CD4-positive, alpha-beta memory T cell (primary cell): ENCODE results near the gene ADSL. TPM values are rescaled to one million over a fixed set of nuclear protein-coding genes. Genes with fewer than 3 reads are reported as not detected.

ENCODE experiments used
- CTCF ChIA-PET: fragments of 350-600 bp; sonication (Branson Sonifier 250); formaldehyde crosslinking; loops from one replicate; lab custom pipeline; 2021; ENCODE audit warnings: inconsistent platforms; ENCODE audit not compliant: partially characterized antibody; lab: Charles Lee
- POLR2A ChIA-PET: fragments of 350-600 bp; sonication (Branson Sonifier 250); formaldehyde crosslinking; loops from one replicate; lab custom pipeline; 2021; ENCODE audit not compliant: partially characterized antibody; lab: Charles Lee
- DNase-seq, 5 donors: peaks; one replicate each; pipeline versions ENCODE4 v3.0.0 to v3.0.0-alpha.2; 2020 to 2022; ENCODE audit warnings: mixed read lengths in 1 of 5
- H3K27ac ChIP-seq: one replicate; pipeline ENCODE4 v1.7.0; 2013; ENCODE audit warnings: low read depth, low read length
- H3K27me3 ChIP-seq: 2 replicates; pipeline ENCODE4 v1.7.0; 2013; ENCODE audit warnings: mild to moderate bottlenecking, low read length, moderate library complexity; ENCODE audit not compliant: insufficient read depth
- H3K36me3 ChIP-seq: 2 replicates; pipeline ENCODE4 v1.7.0; 2013; ENCODE audit warnings: mild to moderate bottlenecking, low read length, moderate library complexity; ENCODE audit not compliant: insufficient read depth
- H3K4me1 ChIP-seq: 2 replicates; pipeline ENCODE4 v1.7.0; 2013; ENCODE audit warnings: mild to moderate bottlenecking, low read length, moderate library complexity; ENCODE audit not compliant: insufficient read depth
- H3K4me3 ChIP-seq, 2 donors: one replicate each; pipeline ENCODE4 v1.7.0; 2013; ENCODE audit warnings: low read length in 2 of 2, mild to moderate bottlenecking in 1 of 2
- H3K9me3 ChIP-seq, 2 donors: one replicate each; pipeline ENCODE4 v1.7.0; 2013; ENCODE audit warnings: low read length in 2 of 2, control low read depth in 1 of 2; ENCODE audit not compliant: control insufficient read depth in 1 of 2
- H3K27ac Mint-ChIP-seq, 7 donors: one replicate each; pipeline ENCODE4 v1.8.0; 2020 to 2021; ENCODE audit warnings: mixed read lengths in 7 of 7, mild to moderate bottlenecking in 6 of 7, inconsistent platforms in 3 of 7, moderate library complexity in 3 of 7
- H3K27me3 Mint-ChIP-seq, 2 donors: one replicate each; pipeline ENCODE4 v1.8.0; 2020 to 2021; ENCODE audit warnings: mixed read lengths in 2 of 2
- H3K36me3 Mint-ChIP-seq, 2 donors: one replicate each; pipeline ENCODE4 v1.8.0; 2020 to 2021; ENCODE audit warnings: mixed read lengths in 2 of 2, inconsistent platforms in 1 of 2, mild to moderate bottlenecking in 1 of 2
- H3K4me1 Mint-ChIP-seq, 4 donors: one replicate each; pipeline ENCODE4 v1.8.0; 2020 to 2021; ENCODE audit warnings: mixed read lengths in 4 of 4, mild to moderate bottlenecking in 1 of 4
- H3K4me3 Mint-ChIP-seq, 8 donors: one replicate each; pipeline ENCODE4 v1.8.0; 2020 to 2021; ENCODE audit warnings: mixed read lengths in 8 of 8, mild to moderate bottlenecking in 7 of 8, moderate library complexity in 6 of 8, inconsistent platforms in 3 of 8
- H3K9me3 Mint-ChIP-seq, 8 donors: one replicate each; pipeline ENCODE4 v1.8.0; 2020 to 2021; ENCODE audit warnings: mixed read lengths in 8 of 8, mild to moderate bottlenecking in 5 of 8, inconsistent platforms in 3 of 8, moderate library complexity in 1 of 8
- intact Hi-C: fragments of 100-400 bp; cut with micrococcal nuclease; formaldehyde crosslinking; loops from one replicate; pipeline ENCODE4 v1.15.1; 2023
- polyA plus RNA-seq, 2 donors: library from polyadenylated mRNA; unstranded; fragments of 300-500 nt; fragmentation: Illumina TruSeq; gene quantifications; one replicate each; pipeline ENCODE4 v1.2.3, GENCODE V29; 2021
- total RNA-seq, 2 experiments: library from RNA; stranded (reverse); gene quantifications; one replicate each; pipeline ENCODE4 v1.2.3, GENCODE V29; 2021

ADSL gene
- total and polyA plus RNA-seq, 4 experiments from 2014 or later: 63.3 to 199 (median 109) TPM

DNA sequence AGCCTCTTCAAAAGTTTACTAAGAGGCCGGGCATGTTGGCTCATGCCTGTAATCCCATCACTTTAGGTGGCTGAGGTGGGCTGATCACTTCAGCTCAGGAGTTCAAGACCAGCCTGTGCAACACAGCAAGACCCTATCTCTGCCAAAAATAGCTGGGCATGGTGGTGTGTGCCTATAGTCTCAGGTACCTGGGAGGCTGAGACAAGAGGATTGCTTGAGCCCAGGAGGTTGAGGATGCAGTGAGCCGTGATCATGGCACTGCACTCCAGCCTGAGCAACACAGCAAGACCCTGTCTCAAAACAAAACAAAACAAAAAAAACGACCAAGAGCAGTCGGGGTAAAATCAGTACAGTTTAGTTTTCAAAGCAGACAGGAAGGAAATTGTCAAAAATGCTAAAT, 4.7 kb upstream of the ADSL start:
- Mint-ChIP-seq H3K4me1 (peaks cover 44 to 80% (median 61%) of the 10 kb centered on the region in 4 donors), H3K9me3 (peaks cover 0 to 2% (median 0%) of the 10 kb centered on the region in 8 donors), H3K4me3 (peak overlapping the region; percentile 46 to 84 (median 60)), H3K36me3 (peaks cover 5 to 8% of the 10 kb centered on the region in 2 donors), H3K27me3 (no peaks in the 10 kb centered on the region), H3K27ac (peak overlapping the region; percentile 61 to 94 (median 88))
- DNase-seq: no peak
- Histone ChIP-seq H3K27me3 (no peaks in the 10 kb centered on the region), H3K27ac (no peak overlapping the region), H3K9me3 (no peaks in the 10 kb centered on the region), H3K4me1 (peaks cover 63% of the 10 kb centered on the region), H3K4me3 (no peak overlapping the region), H3K36me3 (no peaks in the 10 kb centered on the region)
- intact Hi-C loops: no loop called here
- CTCF ChIA-PET: interaction anchor here (0.6 to 2.0 kb wide), 2 partner anchors 16 to 133 kb away, joined by 3 to 7 read pairs; no protein-coding TSS in a partner anchor
- POLR2A ChIA-PET: interaction anchor here (1.2 to 4.1 kb wide), 4 partner anchors 14 to 297 kb away, joined by 3 to 19 read pairs (median 12); no protein-coding TSS in a partner anchor

DNA sequence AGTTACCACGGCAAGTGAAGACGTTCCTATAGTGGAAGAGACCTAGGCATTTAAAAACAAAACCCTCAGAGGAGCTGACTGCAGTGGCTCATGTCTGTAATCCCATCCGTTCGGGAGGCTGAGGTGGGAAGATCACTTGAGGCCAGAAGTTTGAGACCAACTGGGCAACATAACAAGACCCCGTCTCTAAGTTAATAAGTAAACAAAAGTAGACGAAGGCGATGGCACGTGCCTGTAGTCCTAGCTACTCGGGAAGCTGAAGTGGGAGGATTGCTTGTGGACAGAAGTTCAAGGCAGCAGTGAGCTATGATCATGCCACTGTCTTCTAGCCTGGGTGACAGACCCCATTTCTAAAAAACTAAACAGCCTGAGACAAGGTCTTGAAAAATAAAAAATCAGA, 3.8 kb upstream of the ADSL start:
- Histone ChIP-seq H3K36me3 (no peaks in the 10 kb centered on the region), H3K4me1 (peaks cover 62% of the 10 kb centered on the region), H3K4me3 (no peak overlapping the region), H3K27ac (no peak overlapping the region), H3K9me3 (no peaks in the 10 kb centered on the region), H3K27me3 (no peaks in the 10 kb centered on the region)
- peaks cover 8% of the 10 kb centered on the region in 2 donors for H3K36me3 Mint-ChIP-seq
- ChIA-PET CTCF (interaction anchor here (0.9 kb wide), 1 partner anchor 12 kb away, joined by 3 read pairs; no protein-coding TSS in a partner anchor), POLR2A (interaction anchor here (0.9 to 4.1 kb wide), 5 partner anchors 9 to 395 kb away, joined by 3 to 19 read pairs (median 6); no protein-coding TSS in a partner anchor)
- DNase-seq: no peak
- H3K9me3 Mint-ChIP-seq: peaks cover 0 to 2% (median 0%) of the 10 kb centered on the region in 8 donors
- peak overlapping the region in 7 of 8 donors; percentile 3 to 76 (median 64) for H3K4me3 Mint-ChIP-seq
- no peaks in the 10 kb centered on the region for H3K27me3 Mint-ChIP-seq
- peaks cover 44 to 80% (median 62%) of the 10 kb centered on the region in 4 donors for H3K4me1 Mint-ChIP-seq
- H3K27ac Mint-ChIP-seq: peak overlapping the region; percentile 61 to 94 (median 91)
- intact Hi-C loops: no loop called here

DNA sequence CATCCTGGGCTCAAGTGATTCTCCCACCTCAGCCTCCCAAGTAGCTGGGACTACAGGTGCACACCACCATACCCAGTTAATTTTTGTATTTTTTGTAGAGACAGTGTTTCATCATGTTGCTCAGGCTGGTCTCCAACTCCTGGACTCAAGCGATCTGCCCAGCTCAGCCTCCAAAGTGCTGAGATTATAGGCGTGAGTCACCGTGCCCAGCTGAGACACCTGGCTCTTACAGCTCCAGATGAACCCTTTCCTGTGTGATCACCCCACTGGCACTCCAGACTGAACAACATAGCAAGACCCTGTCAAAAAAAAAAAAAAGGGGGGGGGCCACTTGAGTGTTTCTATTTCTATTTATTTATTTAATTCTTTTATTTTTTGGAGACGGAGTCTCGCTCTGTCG, 1.0 kb upstream of the ADSL start:
- ChIA-PET POLR2A (interaction anchor here (0.6 to 5.1 kb wide), 22 partner anchors 11 to 1196 kb away, joined by 3 to 144 read pairs (median 6); partner anchors contain the start of genes SGSM3 and TNRC6B), CTCF (interaction anchor here (0.8 to 8.3 kb wide), 6 partner anchors 19 to 321 kb away, joined by 3 to 123 read pairs (median 3); partner anchors contain the start of gene TNRC6B)
- Histone ChIP-seq H3K27me3 (no peaks in the 10 kb centered on the region), H3K36me3 (peaks cover 13% of the 10 kb centered on the region), H3K4me1 (peaks cover 73% of the 10 kb centered on the region), H3K4me3 (peak overlapping the region in 1 of 2 donors; percentile 95), H3K9me3 (no peaks in the 10 kb centered on the region), H3K27ac (peak overlapping the region; percentile 32)
- Mint-ChIP-seq H3K27ac (peak overlapping the region; percentile 86 to 99 (median 97)), H3K4me1 (peaks cover 39 to 73% (median 56%) of the 10 kb centered on the region in 4 donors), H3K4me3 (peak overlapping the region; percentile 92 to 99 (median 98)), H3K36me3 (peaks cover 11 to 23% of the 10 kb centered on the region in 2 donors), H3K27me3 (no peaks in the 10 kb centered on the region), H3K9me3 (peaks cover 0 to 4% (median 0%) of the 10 kb centered on the region in 8 donors)
- intact Hi-C loops: loop anchor here (5.0 kb wide), 3 partner anchors 33 to 443 kb away; partner anchors contain the start of gene GRAP2
- DNase-seq: peak in 2 of 5 donors; percentile 15 to 76

DNA sequence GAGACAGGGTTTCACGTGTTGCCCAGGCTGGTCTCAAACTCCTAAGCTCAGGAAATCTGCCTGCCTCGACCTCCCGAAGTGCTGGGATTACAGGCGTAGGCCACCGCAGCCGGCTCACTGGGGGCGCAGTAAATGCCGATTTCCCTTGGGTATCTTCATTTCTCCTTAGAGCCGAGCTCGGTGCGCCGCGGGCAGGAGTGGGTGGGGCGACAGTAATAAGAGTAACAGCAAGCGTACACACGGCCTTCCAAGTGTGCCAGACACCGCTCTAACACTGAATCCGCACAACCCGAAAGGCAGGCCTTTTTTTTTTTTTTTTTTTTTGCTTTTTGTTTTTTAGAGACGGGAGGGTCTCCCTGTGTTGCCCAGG, 500 bp upstream of the ADSL start:
- Histone ChIP-seq H3K4me3 (peak overlapping the region; percentile 91 to 95), H3K27ac (peak overlapping the region; percentile 81), H3K4me1 (peaks cover 70% of the 10 kb centered on the region), H3K9me3 (no peaks in the 10 kb centered on the region), H3K36me3 (peaks cover 19% of the 10 kb centered on the region), H3K27me3 (no peaks in the 10 kb centered on the region)
- Mint-ChIP-seq H3K4me3 (peak overlapping the region; percentile 92 to 99 (median 98)), H3K27ac (peak overlapping the region; percentile 92 to 99 (median 98)), H3K9me3 (peaks cover 0 to 4% (median 0%) of the 10 kb centered on the region in 8 donors), H3K36me3 (peaks cover 11 to 26% of the 10 kb centered on the region in 2 donors), H3K27me3 (no peaks in the 10 kb centered on the region), H3K4me1 (peaks cover 37 to 71% (median 52%) of the 10 kb centered on the region in 4 donors)
- intact Hi-C loops: loop anchor here (1.0 to 5.0 kb wide), 7 partner anchors 10 to 443 kb away; partner anchors contain the start of genes GRAP2 and TNRC6B
- POLR2A ChIA-PET: interaction anchor here (0.6 to 5.1 kb wide), 29 partner anchors 11 to 1196 kb away, joined by 3 to 144 read pairs (median 5); partner anchors contain the start of genes ATF4, SGSM3 and TNRC6B
- CTCF ChIA-PET: interaction anchor here (0.8 to 8.3 kb wide), 10 partner anchors 20 to 811 kb away, joined by 3 to 123 read pairs (median 6); partner anchors contain the start of gene TNRC6B
- peak; percentile 53 to 75 (median 58) for DNase-seq

DNA sequence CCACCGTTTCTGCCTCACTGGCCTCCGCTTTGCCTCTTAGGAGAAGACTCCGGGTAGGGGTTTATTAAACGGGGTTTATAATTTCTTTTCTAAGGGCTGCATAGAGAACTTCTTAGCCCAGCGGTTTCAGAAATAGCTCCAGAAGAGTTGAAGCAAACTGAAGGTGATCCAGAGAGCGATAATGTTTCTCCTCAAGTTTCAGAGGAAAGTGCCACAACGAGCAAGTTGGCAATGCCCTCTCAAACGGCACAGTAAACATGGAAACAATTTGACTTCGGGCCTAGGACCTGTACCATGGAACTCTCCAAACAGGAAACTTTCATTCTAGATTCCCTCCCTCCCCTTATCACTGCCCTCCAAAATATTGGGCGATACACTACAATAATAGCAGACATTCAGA, 1.0 kb downstream of the ADSL start:
- Mint-ChIP-seq H3K27me3 (no peaks in the 10 kb centered on the region), H3K36me3 (peaks cover 15 to 29% of the 10 kb centered on the region in 2 donors), H3K9me3 (peaks cover 0 to 4% (median 0%) of the 10 kb centered on the region in 8 donors), H3K4me3 (peak overlapping the region; percentile 92 to 99 (median 98)), H3K4me1 (peaks cover 29 to 62% (median 42%) of the 10 kb centered on the region in 4 donors), H3K27ac (peak overlapping the region; percentile 92 to 99 (median 97))
- POLR2A ChIA-PET: interaction anchor here (0.5 to 5.1 kb wide), 39 partner anchors 13 to 827 kb away, joined by 3 to 144 read pairs (median 5); partner anchors contain the start of genes ATF4, MRTFA and TNRC6B
- H3K4me1 ChIP-seq: peaks cover 55% of the 10 kb centered on the region
- no peaks in the 10 kb centered on the region for H3K9me3 ChIP-seq
- CTCF ChIA-PET: interaction anchor here (0.6 to 8.3 kb wide), 59 partner anchors 9 to 1029 kb away, joined by 3 to 123 read pairs (median 6); partner anchors contain the start of gene TNRC6B
- intact Hi-C loops: loop anchor here (1.0 to 5.0 kb wide), 5 partner anchors 23 to 445 kb away; partner anchors contain the start of gene GRAP2
- H3K27ac ChIP-seq: peak overlapping the region; percentile 81
- H3K4me3 ChIP-seq: peak overlapping the region; percentile 91 to 95
- H3K27me3 ChIP-seq: no peaks in the 10 kb centered on the region
- peaks cover 30% of the 10 kb centered on the region for H3K36me3 ChIP-seq
- no peak for DNase-seq

DNA sequence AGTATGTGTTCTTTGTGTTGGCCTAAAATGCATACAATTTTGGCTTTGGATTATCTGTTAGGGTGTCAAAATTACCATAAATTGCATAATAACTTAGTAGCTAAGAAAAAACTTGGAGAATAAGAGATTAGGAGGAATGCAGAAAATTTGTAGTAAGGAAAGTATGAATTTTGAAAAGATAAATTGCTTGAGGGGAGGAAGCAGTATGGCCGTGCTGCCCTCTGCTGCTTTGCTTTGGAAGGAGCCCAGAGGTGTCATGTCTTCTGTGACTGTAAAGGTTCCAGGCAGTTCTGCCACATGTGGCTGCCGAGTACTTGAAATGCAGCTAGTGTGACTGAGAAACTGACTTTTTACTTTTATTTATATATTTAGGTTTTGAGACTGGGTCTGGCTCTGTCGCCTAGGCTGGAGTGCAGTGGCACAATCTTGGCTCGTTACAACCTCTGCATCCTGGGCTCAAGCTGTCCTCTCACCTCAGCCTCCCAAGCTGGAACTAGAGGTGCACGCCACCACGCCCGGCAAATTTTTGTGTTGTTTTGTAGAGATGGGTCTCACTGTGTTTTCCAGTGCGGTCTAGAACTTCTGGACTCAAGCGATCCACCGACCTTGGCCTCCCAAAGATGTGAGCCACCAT, 1.8 kb downstream of the ADSL start:
- Histone ChIP-seq H3K27me3 (no peaks in the 10 kb centered on the region), H3K27ac (peak overlapping the region; percentile 81), H3K9me3 (no peaks in the 10 kb centered on the region), H3K4me3 (peak overlapping the region in 1 of 2 donors; percentile 95), H3K4me1 (peaks cover 46% of the 10 kb centered on the region), H3K36me3 (peaks cover 38% of the 10 kb centered on the region)
- intact Hi-C loops: loop anchor here (1.0 to 5.0 kb wide), 8 partner anchors 36 to 814 kb away; partner anchors contain the start of gene GRAP2
- Mint-ChIP-seq H3K4me1 (peaks cover 24 to 59% (median 35%) of the 10 kb centered on the region in 4 donors), H3K36me3 (peaks cover 20 to 38% of the 10 kb centered on the region in 2 donors), H3K27ac (peak overlapping the region; percentile 92 to 99 (median 97)), H3K4me3 (peak overlapping the region; percentile 92 to 99 (median 98)), H3K27me3 (no peaks in the 10 kb centered on the region), H3K9me3 (peaks cover 0 to 4% (median 0%) of the 10 kb centered on the region in 8 donors)
- DNase-seq: peak; percentile 68 to 78 (median 69)
- ChIA-PET POLR2A (interaction anchor here (0.6 to 5.1 kb wide), 30 partner anchors 12 to 828 kb away, joined by 3 to 144 read pairs (median 4); partner anchors contain the start of genes ATF4 and TNRC6B), CTCF (interaction anchor here (0.7 to 8.3 kb wide), 73 partner anchors 10 to 1029 kb away, joined by 3 to 123 read pairs (median 5); partner anchors contain the start of gene TNRC6B)
